H7 (cell line): ENCODE results near the gene TCAF2. TPM values are rescaled to one million over a fixed set of nuclear protein-coding genes. Genes with fewer than 3 reads are reported as not detected.
"Not testable (repeated sequence)": the region's sequence is repeated elsewhere in the genome, so short reads cannot be mapped to it uniquely, and the experiment has no call there.

Experiments used
- DNase-seq: peaks from one replicate; pipeline ENCODE4 v3.0.0; 2012
- H3K27me3 ChIP-seq: 2 replicates; pipeline ENCODE4 v1.6.0; 2011; ENCODE audit warnings: mild to moderate bottlenecking, low read length; ENCODE audit not compliant: control insufficient read depth, insufficient read depth
- H3K36me3 ChIP-seq: replicated peaks from 2 replicates; pipeline ENCODE4 v1.5.1; 2011; ENCODE audit warnings: low read length; ENCODE audit not compliant: control insufficient read depth, insufficient read depth
- H3K4me3 ChIP-seq: 2 replicates; pipeline ENCODE4 v1.5.1; 2011; ENCODE audit warnings: low read depth, mild to moderate bottlenecking, control low read depth, low read length, moderate library complexity; ENCODE audit not compliant: insufficient read depth
- total RNA-seq: library from RNA; depleted of rRNA; stranded (reverse); fragments of >200 nt; shearing (Covaris generic); gene quantifications from 2 replicates; pipeline ENCODE4 v1.2.3, GENCODE V29; 2014; rRNA removed

Gene TCAF2
- 0.07 and 0.10 TPM in 2 replicates for total RNA-seq

DNA sequence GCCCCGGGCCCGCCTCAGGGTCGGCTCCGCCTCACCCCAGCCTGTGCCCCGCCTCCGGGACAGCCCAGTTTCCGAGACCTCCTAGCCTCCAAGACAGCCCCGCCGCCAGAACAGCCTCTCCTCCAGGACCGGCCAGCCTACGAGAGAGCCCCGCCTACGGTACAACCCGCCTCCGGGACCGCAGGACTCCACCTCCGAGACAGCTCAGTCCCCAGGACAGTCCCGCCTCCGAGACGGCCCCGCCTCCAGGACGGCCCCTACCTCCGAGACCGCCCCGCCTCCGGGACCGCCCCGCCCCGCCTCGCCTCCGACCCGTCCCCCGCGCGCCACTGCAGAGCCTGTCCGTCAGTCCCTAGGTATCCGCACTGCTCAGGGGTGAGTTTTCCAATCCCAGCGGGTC, at the start of gene TCAF2:
Gene TCAF2, plus strand, starts transcription at position 329 of the 400 bp plus-strand sequence.
- not testable (repeated sequence) for DNase-seq, H3K36me3 ChIP-seq, H3K27me3 ChIP-seq, H3K4me3 ChIP-seq

GRCh38 chr7:143571501-143571900, 49.3 kb upstream of the TCAF2 start, which contains the start of gene CTAGE15:
Gene CTAGE15, plus strand, starts transcription at chr7:143571801. Its CDS starts 17 bp downstream, at chr7:143571818.
- H3K36me3 ChIP-seq, DNase-seq: not testable (repeated sequence)

DNA sequence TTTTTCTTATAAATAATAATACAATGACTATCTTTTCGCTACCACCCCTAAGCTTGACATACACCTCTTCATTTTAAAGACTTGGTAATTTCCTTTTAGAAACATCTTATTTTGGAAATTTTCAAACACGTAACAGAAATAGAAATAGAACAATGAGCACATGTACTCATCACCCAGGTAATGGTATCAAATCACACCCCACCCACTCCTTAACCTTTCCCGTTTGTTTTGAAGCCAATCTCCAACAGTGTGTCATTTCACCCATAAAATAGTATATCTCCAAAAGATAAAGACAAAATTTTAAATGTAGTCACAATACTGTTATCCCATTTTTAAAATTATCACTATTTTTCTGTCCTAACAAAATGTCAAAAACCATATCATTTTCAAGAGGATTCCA, 32.6 kb upstream of the TCAF2 start:
- H3K36me3 ChIP-seq, H3K4me3 ChIP-seq, H3K27me3 ChIP-seq, DNase-seq: not testable (repeated sequence)

More at GRCh38 chr7:143571501-143571900, 49.3 kb upstream of the TCAF2 start, which contains the start of gene CTAGE15:
- H3K4me3 ChIP-seq, H3K27me3 ChIP-seq: not testable (repeated sequence)

DNA sequence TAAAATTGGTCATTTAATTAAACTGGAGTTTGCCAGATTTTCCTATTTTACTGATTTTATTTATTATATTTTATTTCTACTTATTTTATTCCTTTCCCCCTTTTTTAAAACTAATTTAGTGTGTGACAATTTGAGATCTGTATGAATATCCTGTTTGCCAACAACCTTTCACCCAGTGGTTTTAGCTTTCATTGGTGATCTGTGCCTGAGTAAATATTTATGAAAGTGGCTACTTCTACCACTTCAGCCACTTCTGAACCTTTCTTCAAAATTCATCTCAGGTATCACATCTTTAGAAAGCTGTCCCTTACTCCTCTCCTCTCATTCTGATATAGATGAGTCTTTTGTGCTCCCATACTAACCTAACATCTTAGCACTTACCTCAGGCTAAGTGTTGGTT, 30.9 kb upstream of the TCAF2 start:
- not testable (repeated sequence) for H3K36me3 ChIP-seq, DNase-seq, H3K4me3 ChIP-seq, H3K27me3 ChIP-seq

DNA sequence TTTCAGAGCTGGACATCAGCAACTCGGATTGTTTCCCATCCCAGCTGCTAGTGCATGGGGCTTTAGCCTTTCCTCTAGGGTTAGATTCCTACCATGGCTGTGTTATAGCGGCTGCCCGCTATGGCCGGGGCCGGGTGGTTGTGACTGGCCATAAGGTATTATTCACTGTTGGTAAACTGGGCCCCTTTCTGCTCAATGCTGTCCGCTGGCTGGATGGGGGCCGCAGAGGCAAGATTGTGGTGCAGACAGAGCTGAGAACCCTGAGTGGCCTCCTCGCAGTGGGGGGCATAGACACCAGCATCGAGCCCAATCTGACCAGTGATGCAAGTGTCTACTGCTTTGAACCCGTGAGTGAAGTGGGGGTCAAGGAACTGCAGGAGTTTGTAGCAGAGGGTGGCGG, 22.7 kb upstream of the TCAF2 start:
- H3K27me3 ChIP-seq, H3K4me3 ChIP-seq, H3K36me3 ChIP-seq, DNase-seq: not testable (repeated sequence)

GRCh38 chr7:143603549-143603948, 17.2 kb upstream of the TCAF2 start:
- not testable (repeated sequence) for DNase-seq

GRCh38 chr7:143606088-143606487, 14.7 kb upstream of the TCAF2 start:
- not testable (repeated sequence) for H3K27me3 ChIP-seq, H3K36me3 ChIP-seq, DNase-seq, H3K4me3 ChIP-seq

More at GRCh38 chr7:143603549-143603948, 17.2 kb upstream of the TCAF2 start:
- H3K36me3 ChIP-seq, H3K27me3 ChIP-seq, H3K4me3 ChIP-seq: not testable (repeated sequence)

DNA sequence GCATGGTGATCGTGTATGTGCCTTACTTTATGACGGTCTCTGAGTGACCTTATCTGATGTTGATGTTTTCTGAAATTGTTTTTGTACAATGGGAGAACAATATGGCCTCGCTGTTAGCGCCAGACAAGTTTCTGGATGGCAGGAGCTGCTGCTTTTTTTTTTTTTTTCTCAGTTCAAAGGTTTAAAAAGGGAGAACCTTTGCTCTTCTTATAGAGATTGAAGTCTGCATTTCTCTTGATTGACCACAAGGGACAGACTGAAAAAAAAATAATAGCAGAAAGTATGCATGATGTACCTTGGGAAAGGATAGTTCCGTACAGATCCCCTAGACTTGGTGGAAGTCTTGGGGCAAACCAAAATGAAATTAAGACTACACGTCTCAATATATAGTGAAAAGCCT, 5.2 kb upstream of the TCAF2 start:
- not testable (repeated sequence) for H3K4me3 ChIP-seq, H3K36me3 ChIP-seq, DNase-seq, H3K27me3 ChIP-seq

- not testable (repeated sequence) for DNase-seq, H3K27me3 ChIP-seq, H3K4me3 ChIP-seq, H3K36me3 ChIP-seq
These were observed 3.6 kb upstream of the TCAF2 start for GRCh38 chr7:143617204-143617603.

DNA sequence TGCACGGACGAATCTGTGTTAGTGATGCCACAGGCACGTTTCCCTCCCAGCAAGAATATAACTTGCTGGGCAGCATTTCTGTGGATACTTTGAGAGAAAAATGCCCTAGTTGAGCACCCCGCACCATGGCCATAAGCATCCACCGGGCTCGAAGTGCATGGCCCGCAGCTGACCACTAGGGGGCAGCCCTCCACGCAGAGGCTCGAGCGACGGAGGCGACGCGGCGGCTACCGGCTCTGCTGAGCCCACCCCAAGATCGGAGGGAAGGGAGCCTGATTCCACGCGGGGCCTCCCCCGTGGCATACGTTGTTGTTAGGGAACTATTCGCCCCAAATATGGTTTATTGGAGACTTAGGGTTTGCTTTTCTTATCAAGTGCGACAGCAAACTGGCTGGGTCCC, 716 bp upstream of the TCAF2 start:
- not testable (repeated sequence) for H3K36me3 ChIP-seq, DNase-seq, H3K27me3 ChIP-seq, H3K4me3 ChIP-seq

DNA sequence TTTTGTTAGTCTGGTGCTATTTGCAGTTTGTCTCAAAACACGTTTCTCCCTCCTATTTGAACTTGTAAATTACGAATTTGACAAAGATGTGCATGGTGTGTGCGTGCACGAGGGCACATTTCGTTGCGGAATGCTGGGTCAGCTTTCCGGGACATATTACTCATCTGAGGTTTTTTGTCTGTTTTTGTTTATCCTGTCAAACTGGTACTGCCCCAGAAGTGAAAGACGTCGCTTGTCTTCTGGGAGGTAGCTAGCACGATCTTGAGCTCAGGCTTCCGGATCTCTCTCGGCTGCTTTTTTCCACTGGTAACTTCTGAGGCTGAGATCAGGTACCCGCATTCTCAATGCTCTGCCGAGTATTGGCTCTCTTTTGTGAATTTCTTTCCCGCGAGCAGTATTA, 401 bp downstream of the TCAF2 start:
- DNase-seq, H3K27me3 ChIP-seq, H3K4me3 ChIP-seq: not testable (repeated sequence)

DNA sequence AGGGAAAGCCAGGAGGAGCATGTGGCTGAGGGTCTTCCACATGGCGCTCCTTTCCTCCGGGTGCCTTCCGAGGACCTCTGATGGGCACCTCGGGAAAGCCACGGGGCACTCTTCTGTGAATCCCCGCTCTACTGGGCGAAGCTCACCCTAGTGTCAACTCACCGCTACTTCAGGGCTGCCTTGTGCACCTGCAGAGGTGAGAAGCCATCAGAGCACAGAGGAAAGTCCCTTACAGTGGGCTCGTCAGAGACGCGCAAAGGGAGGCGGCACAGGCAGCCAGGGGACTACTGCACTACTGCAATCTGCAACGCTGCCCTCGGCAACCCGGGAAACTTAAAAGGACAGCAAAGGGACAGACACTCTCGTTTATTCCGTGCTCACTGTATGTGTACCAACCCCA, 1.4 kb downstream of the TCAF2 start:
- H3K36me3 ChIP-seq, H3K4me3 ChIP-seq, H3K27me3 ChIP-seq, DNase-seq: not testable (repeated sequence)

More for the DNA sequence above, 401 bp downstream of the TCAF2 start:
- H3K36me3 ChIP-seq, result not testable (repeated sequence)

DNA sequence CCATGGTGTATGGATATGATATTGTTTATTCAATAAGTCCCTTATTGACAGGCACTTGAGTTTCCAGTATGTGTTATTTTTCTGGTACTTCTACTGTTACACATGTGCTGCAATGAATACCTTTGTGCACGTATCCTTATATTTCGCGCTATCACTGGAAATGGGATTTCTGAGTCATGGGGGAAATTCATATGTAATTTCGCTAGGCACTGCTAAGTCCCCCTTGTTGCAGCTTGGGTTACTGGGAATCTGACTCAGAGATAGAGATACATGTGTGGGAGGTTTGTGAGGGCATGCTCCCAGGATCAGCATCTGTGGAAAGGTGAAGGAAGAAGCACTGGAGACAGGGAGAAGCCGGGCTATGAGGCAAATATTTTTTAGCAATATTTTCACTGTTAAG, 9.9 kb downstream of the TCAF2 start:
- not testable (repeated sequence) for DNase-seq, H3K27me3 ChIP-seq, H3K36me3 ChIP-seq, H3K4me3 ChIP-seq

DNA sequence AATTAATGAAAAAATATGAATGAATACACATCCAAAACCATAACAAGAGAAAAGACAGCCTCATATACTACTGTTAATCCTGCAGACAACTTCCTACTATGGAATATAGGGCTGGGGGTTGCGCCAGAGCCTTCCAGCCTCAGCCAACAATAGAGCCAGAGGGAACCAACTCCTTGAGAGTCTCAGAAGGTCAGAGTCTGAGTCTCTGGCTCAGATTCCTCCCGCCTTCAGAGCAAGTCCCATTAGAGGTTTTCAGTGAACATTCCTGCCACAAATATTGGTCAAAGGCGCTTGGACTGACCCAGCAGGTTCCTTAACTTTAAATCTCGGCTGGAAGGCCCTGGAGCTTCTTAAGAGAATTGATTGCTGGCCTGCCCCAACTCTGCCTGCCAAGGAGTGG, 11.7 kb downstream of the TCAF2 start:
- DNase-seq, H3K36me3 ChIP-seq, H3K27me3 ChIP-seq, H3K4me3 ChIP-seq: not testable (repeated sequence)

GRCh38 chr7:143633013-143633618, 12.3 kb downstream of the TCAF2 start:
- DNase-seq, H3K36me3 ChIP-seq, H3K4me3 ChIP-seq, H3K27me3 ChIP-seq: not testable (repeated sequence)
